ENCODE measurements around the gene TCP11. TPM values are rescaled to one million over a fixed set of nuclear protein-coding genes. Genes with fewer than 3 reads are reported as not detected.

Gene TCP11
- total and polyA plus RNA-seq, 2 of the 13 experiments (the other 11 are each of a cell fraction or from before 2014, with no cell fraction given) = 0.04 TPM; not detected in 1

DNA sequence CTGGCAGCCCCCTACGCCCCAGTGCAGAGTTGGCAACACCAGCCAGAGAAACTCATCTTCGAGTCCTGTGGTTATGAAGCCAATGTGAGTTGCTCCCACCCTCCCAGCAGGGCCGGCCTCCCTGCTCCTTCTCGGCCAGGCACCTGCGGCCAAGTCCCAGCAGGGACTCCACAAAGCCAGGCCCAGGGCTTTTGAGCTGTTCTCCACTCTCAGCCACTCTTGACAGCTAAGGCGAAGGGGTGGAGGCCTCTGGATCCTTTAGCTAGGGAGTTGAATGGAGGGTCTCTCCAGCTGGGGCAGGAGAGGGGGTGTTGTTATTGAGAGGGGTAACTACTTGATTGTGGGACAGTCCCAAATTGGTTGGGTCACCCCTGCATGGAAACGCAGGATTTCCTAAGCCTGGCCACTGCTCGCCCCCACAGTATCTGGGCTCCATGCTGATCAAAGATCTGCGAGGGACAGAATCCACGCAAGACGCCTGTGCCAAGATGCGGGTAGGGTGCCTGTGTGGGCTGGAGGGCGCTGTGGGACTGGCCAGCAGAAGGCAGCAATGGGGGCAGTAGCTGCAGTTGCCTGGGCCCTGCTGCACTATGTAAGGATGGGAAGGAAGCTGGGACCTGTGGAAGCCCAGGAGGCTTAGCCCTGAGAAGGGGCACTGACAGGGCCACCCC, 58.3 kb downstream of the TCP11 start:
- Histone ChIP-seq H3K4me2 (ENCODE audit: low read depth, low read length) (no peak overlapping the region), H3K9me3 (ENCODE audit: low read length) (no peaks in the 10 kb centered on the region), H3K36me3 (replicated peaks in 1 of 2; ENCODE audit: control insufficient read depth in 1 of 2, insufficient read depth in 2 of 2, low read length in 2 of 2) (peaks cover 25 to 37% of the 10 kb centered on the region in 2 experiments), H3K4me1 (ENCODE audit: insufficient read depth, low read length) (no peaks in the 10 kb centered on the region), H3K9ac (ENCODE audit: insufficient read depth, low read depth, low read length) (no peak overlapping the region), H4K20me1 (ENCODE audit: insufficient read depth, low read length) (no peaks in the 10 kb centered on the region), H3K27me3 (ENCODE audit: control insufficient read depth in 1 of 2, insufficient read depth in 2 of 2, low read length in 2 of 2) (no peaks in the 10 kb centered on the region), H3K79me2 (ENCODE audit: insufficient read depth, low read length) (no peaks in the 10 kb centered on the region), H3K27ac (ENCODE audit: extremely low read length, insufficient read depth, low read length) (no peak overlapping the region), H3K4me3 (replicated peaks in 1 of 3; ENCODE audit: insufficient read depth in 1 of 3, low read depth in 2 of 3, low read length in 3 of 3) (no peak overlapping the region), H2AFZ (ENCODE audit: low read length) (no peak overlapping the region)
- ATAC-seq (no peak), DNase-seq (ENCODE audit: low spot score) (no peak), FAIRE-seq (no peak)
- WGBS (ENCODE audit: low lambda C conversion rate) = 100% methylated on average over 11 of the region's 13 CpGs
- POLR2A ChIA-PET = no interaction called here
- CTCF ChIA-PET (ENCODE audit: low intra/inter-chr PET ratio, low total read pairs) = no interaction called here
- intact Hi-C loops (cut with micrococcal nuclease; ENCODE audit: unreplicated experiment) = no loop called here
- no peak for TF ChIP-seq ZNF121 (CRISPR knock-in tag; IDR thresholded peaks at IDR 0.05)
- TF ChIP-seq, protein P1, sequence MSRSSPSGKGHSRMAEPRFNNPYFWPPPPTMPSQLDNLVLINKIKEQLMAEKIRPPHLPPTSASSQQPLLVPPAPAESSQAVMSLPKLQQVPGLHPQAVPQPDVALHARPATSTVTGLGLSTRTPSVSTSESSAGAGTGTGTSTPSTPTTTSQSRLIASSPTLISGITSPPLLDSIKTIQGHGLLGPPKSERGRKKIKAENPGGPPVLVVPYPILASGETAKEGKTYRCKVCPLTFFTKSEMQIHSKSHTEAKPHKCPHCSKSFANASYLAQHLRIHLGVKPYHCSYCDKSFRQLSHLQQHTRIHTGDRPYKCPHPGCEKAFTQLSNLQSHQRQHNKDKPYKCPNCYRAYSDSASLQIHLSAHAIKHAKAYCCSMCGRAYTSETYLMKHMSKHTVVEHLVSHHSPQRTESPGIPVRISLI (CRISPR knock-in tag; IDR thresholded peaks at IDR 0.05; ENCODE audit: borderline replicate concordance) = no peak
- in situ Hi-C loops (cut with HindIII; ENCODE audit: extremely low pct_ligation_motif_present, low pct_unique_long_range_greater_than_20kb) = no loop called here
- BruUV-seq (replicated peaks) = no TSS peak

DNA sequence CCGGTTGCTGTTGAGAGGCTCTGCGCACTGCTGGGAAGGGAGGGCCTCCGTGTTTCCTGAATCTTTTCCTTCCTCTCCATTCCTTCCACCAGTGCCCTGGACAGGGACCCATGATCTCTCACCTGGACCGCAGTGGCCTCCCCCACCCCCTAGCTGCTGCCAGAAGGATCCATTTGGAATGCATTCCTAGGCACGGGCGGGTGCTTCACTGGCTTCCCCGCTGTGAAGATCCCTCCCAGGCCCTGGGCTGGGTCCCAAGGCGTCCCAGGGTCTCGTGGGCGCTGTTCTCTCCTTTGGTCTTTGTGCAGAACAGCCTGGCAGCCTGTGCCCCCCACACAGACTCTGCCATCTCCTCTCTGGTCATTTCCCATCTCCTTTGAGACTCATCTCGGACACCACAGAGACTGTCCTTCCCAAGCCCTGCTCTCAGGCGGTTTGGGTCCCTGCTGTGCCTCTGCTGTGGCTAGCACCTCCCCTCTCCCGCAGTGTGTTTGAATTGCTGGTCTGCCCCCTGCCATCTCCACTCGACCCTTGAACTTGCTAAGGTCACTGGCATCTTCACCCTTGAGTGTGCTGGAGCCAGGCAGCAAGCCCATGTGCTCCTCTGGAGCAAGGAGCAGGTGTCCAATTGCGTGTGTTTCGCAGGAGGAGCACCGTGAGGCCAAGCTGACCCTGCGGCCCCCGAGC, 59.0 kb downstream of the TCP11 start:
- Histone ChIP-seq H3K9ac (ENCODE audit: insufficient read depth, low read depth, low read length) (no peak overlapping the region), H3K4me2 (ENCODE audit: low read depth, low read length) (no peak overlapping the region), H4K20me1 (ENCODE audit: insufficient read depth, low read length) (no peaks in the 10 kb centered on the region), H3K27ac (ENCODE audit: extremely low read length, insufficient read depth, low read length) (no peak overlapping the region), H3K79me2 (ENCODE audit: insufficient read depth, low read length) (no peaks in the 10 kb centered on the region), H3K36me3 (replicated peaks in 1 of 2; ENCODE audit: control insufficient read depth in 1 of 2, insufficient read depth in 2 of 2, low read length in 2 of 2) (peaks cover 25 to 38% of the 10 kb centered on the region in 2 experiments), H2AFZ (ENCODE audit: low read length) (no peak overlapping the region), H3K4me3 (replicated peaks in 1 of 3; ENCODE audit: insufficient read depth in 1 of 3, low read depth in 2 of 3, low read length in 3 of 3) (no peak overlapping the region), H3K27me3 (ENCODE audit: control insufficient read depth in 1 of 2, insufficient read depth in 2 of 2, low read length in 2 of 2) (no peaks in the 10 kb centered on the region), H3K4me1 (ENCODE audit: insufficient read depth, low read length) (no peaks in the 10 kb centered on the region), H3K9me3 (ENCODE audit: low read length) (no peaks in the 10 kb centered on the region)
- POLR2A ChIA-PET = no interaction called here
- FAIRE-seq = no peak
- no TSS peak for BruUV-seq (replicated peaks)
- intact Hi-C loops (cut with micrococcal nuclease; ENCODE audit: unreplicated experiment) (no loop called here), in situ Hi-C loops (cut with HindIII; ENCODE audit: extremely low pct_ligation_motif_present, low pct_unique_long_range_greater_than_20kb) (no loop called here)
- no peak for DNase-seq (ENCODE audit: low spot score)
- CTCF ChIA-PET (ENCODE audit: low intra/inter-chr PET ratio, low total read pairs) = no interaction called here
- no peak for ATAC-seq
- 92% methylated on average over 15 of the region's 19 CpGs for WGBS (ENCODE audit: low lambda C conversion rate)
- TF ChIP-seq, protein P2, sequence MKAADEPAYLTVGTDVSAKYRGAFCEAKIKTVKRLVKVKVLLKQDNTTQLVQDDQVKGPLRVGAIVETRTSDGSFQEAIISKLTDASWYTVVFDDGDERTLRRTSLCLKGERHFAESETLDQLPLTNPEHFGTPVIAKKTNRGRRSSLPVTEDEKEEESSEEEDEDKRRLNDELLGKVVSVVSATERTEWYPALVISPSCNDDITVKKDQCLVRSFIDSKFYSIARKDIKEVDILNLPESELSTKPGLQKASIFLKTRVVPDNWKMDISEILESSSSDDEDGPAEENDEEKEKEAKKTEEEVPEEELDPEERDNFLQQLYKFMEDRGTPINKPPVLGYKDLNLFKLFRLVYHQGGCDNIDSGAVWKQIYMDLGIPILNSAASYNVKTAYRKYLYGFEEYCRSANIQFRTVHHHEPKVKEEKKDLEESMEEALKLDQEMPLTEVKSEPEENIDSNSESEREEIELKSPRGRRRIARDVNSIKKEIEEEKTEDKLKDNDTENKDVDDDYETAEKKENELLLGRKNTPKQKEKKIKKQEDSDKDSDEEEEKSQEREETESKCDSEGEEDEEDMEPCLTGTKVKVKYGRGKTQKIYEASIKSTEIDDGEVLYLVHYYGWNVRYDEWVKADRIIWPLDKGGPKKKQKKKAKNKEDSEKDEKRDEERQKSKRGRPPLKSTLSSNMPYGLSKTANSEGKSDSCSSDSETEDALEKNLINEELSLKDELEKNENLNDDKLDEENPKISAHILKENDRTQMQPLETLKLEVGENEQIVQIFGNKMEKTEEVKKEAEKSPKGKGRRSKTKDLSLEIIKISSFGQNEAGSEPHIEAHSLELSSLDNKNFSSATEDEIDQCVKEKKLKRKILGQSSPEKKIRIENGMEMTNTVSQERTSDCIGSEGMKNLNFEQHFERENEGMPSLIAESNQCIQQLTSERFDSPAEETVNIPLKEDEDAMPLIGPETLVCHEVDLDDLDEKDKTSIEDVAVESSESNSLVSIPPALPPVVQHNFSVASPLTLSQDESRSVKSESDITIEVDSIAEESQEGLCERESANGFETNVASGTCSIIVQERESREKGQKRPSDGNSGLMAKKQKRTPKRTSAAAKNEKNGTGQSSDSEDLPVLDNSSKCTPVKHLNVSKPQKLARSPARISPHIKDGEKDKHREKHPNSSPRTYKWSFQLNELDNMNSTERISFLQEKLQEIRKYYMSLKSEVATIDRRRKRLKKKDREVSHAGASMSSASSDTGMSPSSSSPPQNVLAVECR (CRISPR knock-in tag; IDR thresholded peaks at IDR 0.05; ENCODE audit: borderline replicate concordance) = 0 out of 2 replicates have a peak, but pooled peaks have one; percentile 15
- TF ChIP-seq, protein P3, sequence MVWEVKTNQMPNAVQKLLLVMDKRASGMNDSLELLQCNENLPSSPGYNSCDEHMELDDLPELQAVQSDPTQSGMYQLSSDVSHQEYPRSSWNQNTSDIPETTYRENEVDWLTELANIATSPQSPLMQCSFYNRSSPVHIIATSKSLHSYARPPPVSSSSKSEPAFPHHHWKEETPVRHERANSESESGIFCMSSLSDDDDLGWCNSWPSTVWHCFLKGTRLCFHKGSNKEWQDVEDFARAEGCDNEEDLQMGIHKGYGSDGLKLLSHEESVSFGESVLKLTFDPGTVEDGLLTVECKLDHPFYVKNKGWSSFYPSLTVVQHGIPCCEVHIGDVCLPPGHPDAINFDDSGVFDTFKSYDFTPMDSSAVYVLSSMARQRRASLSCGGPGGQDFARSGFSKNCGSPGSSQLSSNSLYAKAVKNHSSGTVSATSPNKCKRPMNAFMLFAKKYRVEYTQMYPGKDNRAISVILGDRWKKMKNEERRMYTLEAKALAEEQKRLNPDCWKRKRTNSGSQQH (CRISPR knock-in tag; IDR thresholded peaks at IDR 0.05; ENCODE audit: low read depth) = no peak
- TF ChIP-seq TEAD3 (CRISPR knock-in tag; optimal IDR thresholded peaks at IDR 0.05; ENCODE audit: borderline replicate concordance) (no peak), CHCHD3 (CRISPR knock-in tag; IDR thresholded peaks at IDR 0.05) (no peak), KLF12 (CRISPR knock-in tag; IDR thresholded peaks at IDR 0.05; ENCODE audit: borderline replicate concordance) (no peak)
- TF ChIP-seq, protein P4, sequence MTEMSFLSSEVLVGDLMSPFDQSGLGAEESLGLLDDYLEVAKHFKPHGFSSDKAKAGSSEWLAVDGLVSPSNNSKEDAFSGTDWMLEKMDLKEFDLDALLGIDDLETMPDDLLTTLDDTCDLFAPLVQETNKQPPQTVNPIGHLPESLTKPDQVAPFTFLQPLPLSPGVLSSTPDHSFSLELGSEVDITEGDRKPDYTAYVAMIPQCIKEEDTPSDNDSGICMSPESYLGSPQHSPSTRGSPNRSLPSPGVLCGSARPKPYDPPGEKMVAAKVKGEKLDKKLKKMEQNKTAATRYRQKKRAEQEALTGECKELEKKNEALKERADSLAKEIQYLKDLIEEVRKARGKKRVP (CRISPR knock-in tag; IDR thresholded peaks at IDR 0.05) = no peak

Measured in HepG2 (cell line).